ENCODE data around the gene AQR. TPM values are rescaled to one million over a fixed set of nuclear protein-coding genes. Genes with fewer than 3 reads are reported as not detected.
"Not testable (repeated sequence)": the region's sequence is repeated elsewhere in the genome, so short reads cannot be mapped to it uniquely, and the experiment has no call there.

Gene AQR
- total and polyA plus RNA-seq, 2 of the 8 experiments (the other 6 are each of a cell fraction or from before 2014, with no cell fraction given), result 34.5 to 57.6 TPM

- H3K4me2 ChIP-seq (ENCODE audit: insufficient read depth in 1 of 2, low read depth in 2 of 2, low read length in 2 of 2); H2BK5ac ChIP-seq (ENCODE audit: low read depth, low read length); DNase-seq (ENCODE audit: low read depth in 1 of 2, low spot score in 2 of 2); H3K23me2 ChIP-seq (ENCODE audit: low read depth, low read length); FAIRE-seq; H2AK5ac ChIP-seq (ENCODE audit: low read depth, low read length); H3K9ac ChIP-seq (replicated peaks in 1 of 4; ENCODE audit: extremely low read depth in 1 of 4, low read depth in 3 of 4, low read length in 3 of 4); H3K79me1 ChIP-seq (ENCODE audit: low read depth, low read length); H4K8ac ChIP-seq (ENCODE audit: extremely low read depth, insufficient read depth, low read length); H3K56ac ChIP-seq (replicated peaks; ENCODE audit: insufficient read length, low read depth, low read length); H2BK120ac ChIP-seq (replicated peaks; ENCODE audit: low read depth, low read length); H3K18ac ChIP-seq (ENCODE audit: extremely low read depth, low read length); CTCF ChIA-PET (ENCODE audit: partially characterized antibody); H3K14ac ChIP-seq (ENCODE audit: insufficient read length); H3K23ac ChIP-seq (ENCODE audit: insufficient read length); H3K27me3 ChIP-seq (replicated peaks in 1 of 4; ENCODE audit: control insufficient read depth in 3 of 4, extremely low read depth in 1 of 4, insufficient read depth in 3 of 4, low read length in 3 of 4); H2BK20ac ChIP-seq (ENCODE audit: low read length); H3K27ac ChIP-seq (ENCODE audit: low read depth, low read length); H4K5ac ChIP-seq (ENCODE audit: insufficient read length, low read depth, low read length); H3K4ac ChIP-seq (replicated peaks; ENCODE audit: insufficient read length, low read depth, low read length); H2AFZ ChIP-seq (ENCODE audit: low read length); H3K79me2 ChIP-seq (ENCODE audit: control insufficient read depth in 1 of 2, insufficient read depth in 2 of 2, low read length in 2 of 2); H3K36me3 ChIP-seq (ENCODE audit: control insufficient read depth in 2 of 4, insufficient read depth in 4 of 4, low read length in 3 of 4); H3K9me3 ChIP-seq (ENCODE audit: insufficient read depth in 2 of 2, low read depth in 1 of 2, low read length in 1 of 2); H3K4me3 ChIP-seq (ENCODE audit: extremely low read depth in 1 of 4, insufficient read depth in 2 of 4, low read depth in 3 of 4, low read length in 4 of 4); H4K20me1 ChIP-seq (replicated peaks in 1 of 2; ENCODE audit: control insufficient read depth in 1 of 2, insufficient read depth in 2 of 2, low read length in 2 of 2); H2BK12ac ChIP-seq (ENCODE audit: low read depth, low read length); H3K4me1 ChIP-seq (replicated peaks in 1 of 4; ENCODE audit: control insufficient read depth in 3 of 4, insufficient read depth in 4 of 4, low read length in 3 of 4); H4K91ac ChIP-seq (replicated peaks; ENCODE audit: insufficient read length, low read length); H2BK15ac ChIP-seq (ENCODE audit: low read length): not testable (repeated sequence)
- POLR2A ChIA-PET (ENCODE audit: partially characterized antibody), result interaction anchor here (0.6 to 1.1 kb wide), 2 partner anchors 11 to 195 kb away, joined by 3 to 6 read pairs; partner anchors contain the start of gene ACTC1
- WGBS, 2 experiments (ENCODE audit: extremely low coverage in 1 of 2, insufficient coverage in 1 of 2, insufficient read length in 1 of 2, insufficient replicate concordance in 2 of 2, low coverage in 1 of 2, low lambda C conversion rate in 2 of 2, missing lambda C conversion rate in 1 of 2), result 89% methylated on average over 8 of the region's 8 CpGs; no CpG with 5 or more reads in 1 of the 2 experiments
Measured at GRCh38 chr15:34807241-34807640, 162.3 kb downstream of the AQR start.
